ENCODE data around the gene ETV2. TPM values are rescaled to one million over a fixed set of nuclear protein-coding genes. Genes with fewer than 3 reads are reported as not detected.

Gene ETV2
- total and polyA plus RNA-seq, 2 of the 4 experiments (the other 2 are of a cell fraction) = 1.2 TPM; not detected in 1

GRCh38 chr19:35615036-35615435, 26.5 kb upstream of the ETV2 start:
- Histone ChIP-seq H3K36me3 (ENCODE audit: control insufficient read depth, insufficient read depth, low read length) (peaks cover 5% of the 10 kb centered on the region; the same call in 1 of the 2 replicates), H3K79me1 (ENCODE audit: low read depth in 1 of 2, low read length in 2 of 2) (peaks cover 0 to 11% of the 10 kb centered on the region in 2 experiments; a peak in 1 of 4 replicates), H2BK20ac (ENCODE audit: low read depth, low read length) (no peak overlapping the region), H3K4me3 (ENCODE audit: insufficient read depth, low read depth, low read length) (no peak overlapping the region), H2BK15ac (ENCODE audit: low read depth, low read length) (no peak overlapping the region), H3K56ac (ENCODE audit: extremely low read depth, insufficient read depth, low read length) (no peak overlapping the region), H3K9me3 (ENCODE audit: control insufficient read depth, insufficient read depth, low read length) (no peaks in the 10 kb centered on the region), H3K27me3 (ENCODE audit: control insufficient read depth, insufficient read depth, low read length) (no peaks in the 10 kb centered on the region), H2BK120ac (ENCODE audit: low read depth, low read length) (no peak overlapping the region), H3K27ac (ENCODE audit: insufficient read depth, low read length) (no peak overlapping the region), H3K4ac (ENCODE audit: low read depth, low read length) (no peak overlapping the region), H3K9ac (ENCODE audit: low read depth, low read length) (no peak overlapping the region), H3K9me1 (ENCODE audit: insufficient read depth, low read length) (peaks cover 7% of the 10 kb centered on the region; the same call in 1 of the 2 replicates), H4K8ac (ENCODE audit: low read depth in 2 of 2, low read length in 2 of 2) (no peak overlapping the region), H2AK5ac (ENCODE audit: low read depth, low read length) (no peak overlapping the region), H2AK9ac (replicated peaks; ENCODE audit: low read depth, low read length, poor library complexity) (no peak overlapping the region), H3K4me1 (ENCODE audit: control insufficient read depth, insufficient read depth, low read length) (no peaks in the 10 kb centered on the region), H3K4me2 (ENCODE audit: low read depth, low read length) (no peak overlapping the region), H4K5ac (ENCODE audit: low read depth, low read length) (no peak overlapping the region), H3K18ac (ENCODE audit: low read depth, low read length) (no peak overlapping the region), H2BK5ac (ENCODE audit: low read depth, low read length, poor library complexity, severe bottlenecking) (no peak overlapping the region), H2AFZ (replicated peaks; ENCODE audit: low read length, poor library complexity) (no peak overlapping the region), H4K91ac (ENCODE audit: insufficient read depth, low read depth, low read length) (no peak overlapping the region), H3K14ac (replicated peaks; ENCODE audit: low read depth, low read length) (no peak overlapping the region), H4K20me1 (ENCODE audit: insufficient read depth, low read length) (no peaks in the 10 kb centered on the region), H3K23ac (ENCODE audit: low read depth, low read length) (no peak overlapping the region)
- 93% methylated on average over 10 of the region's 17 CpGs; no CpG with 5 or more reads in 1 of the 2 experiments for WGBS, 2 experiments (ENCODE audit: extremely low coverage in 2 of 2, insufficient read length in 1 of 2)
- in situ Hi-C loops (cut with MboI; ENCODE audit: low sequenced_read_pairs) (no loop called here), intact Hi-C loops (cut with micrococcal nuclease) (no loop called here), dilution Hi-C loops (cut with HindIII; ENCODE audit: low sequenced_read_pairs, unreplicated experiment) (no loop called here)
- ChIA-PET POLR2A (ENCODE audit: unreplicated experiment) (no interaction called here), CTCF (no interaction called here)
- DNase-seq = no peak
- BruUV-seq (replicated peaks) = no TSS peak
- no peak for TF ChIP-seq MXI1 (IDR thresholded peaks at IDR 0.05; ENCODE audit: borderline replicate concordance, low read depth, low read length)
- no peak for TF ChIP-seq POLR2A (IDR thresholded peaks at IDR 0.05; ENCODE audit: low read depth, low read length)
- TF ChIP-seq CTCF (conservative IDR thresholded peaks at IDR 0.05; ENCODE audit: low read depth, low read length) = no peak
- no peak for TF ChIP-seq MAZ (IDR thresholded peaks at IDR 0.05; ENCODE audit: borderline replicate concordance, low read depth, low read length)
- no peak for TF ChIP-seq USF2 (IDR thresholded peaks at IDR 0.05; ENCODE audit: low read depth, low read length)
- TF ChIP-seq CEBPB (IDR thresholded peaks at IDR 0.05; ENCODE audit: low read depth, low read length) = no peak
- TF ChIP-seq ELK1 (IDR thresholded peaks at IDR 0.05; ENCODE audit: borderline replicate concordance, low read depth, low read length) = no peak
- no peak for TF ChIP-seq RCOR1 (IDR thresholded peaks at IDR 0.05; ENCODE audit: insufficient replicate concordance, low read length)
- TF ChIP-seq SMC3 (IDR thresholded peaks at IDR 0.05; ENCODE audit: low read depth, low read length) = no peak
- no peak for TF ChIP-seq MAFK (IDR thresholded peaks at IDR 0.05; ENCODE audit: low read depth, low read length)
- TF ChIP-seq RAD21 (IDR thresholded peaks at IDR 0.05; ENCODE audit: low read length) = no peak
- no peak for TF ChIP-seq FOS (IDR thresholded peaks at IDR 0.05; ENCODE audit: low read depth, low read length)
- no peak for TF ChIP-seq RFX5 (IDR thresholded peaks at IDR 0.05; ENCODE audit: low read depth, low read length)
- TF ChIP-seq CHD1 (IDR thresholded peaks at IDR 0.05; ENCODE audit: low read depth, low read length) = no peak
- TF ChIP-seq NFE2L2 (IDR thresholded peaks at IDR 0.05; ENCODE audit: low read depth, low read length) = no peak
- ATAC-seq (ENCODE audit: low read depth) = no peak
